ENCODE data around the gene TFAP2D.

Gene TFAP2D

DNA sequence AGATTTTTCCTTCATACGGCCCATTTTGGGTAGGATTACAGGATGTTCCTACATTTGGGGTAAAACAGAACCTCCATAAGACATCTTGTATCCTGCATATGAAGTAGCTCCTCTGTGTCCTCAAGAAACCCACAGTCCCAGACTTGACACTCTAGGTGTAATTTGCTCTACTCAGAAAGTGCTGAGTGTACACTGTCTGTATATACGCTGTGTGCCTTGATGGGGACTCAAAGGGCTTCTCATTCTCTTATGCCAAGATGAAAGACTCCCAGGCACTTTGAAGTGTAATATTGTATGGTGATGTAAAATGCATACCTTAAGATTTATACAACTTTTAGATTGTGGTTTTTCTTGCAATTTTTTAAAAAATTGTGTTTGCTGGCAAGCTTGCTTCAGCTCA, 5.2 kb downstream of the TFAP2D start:
- in situ Hi-C loops (cut with MboI; ENCODE audit: low sequenced_read_pairs), result no loop called here

DNA sequence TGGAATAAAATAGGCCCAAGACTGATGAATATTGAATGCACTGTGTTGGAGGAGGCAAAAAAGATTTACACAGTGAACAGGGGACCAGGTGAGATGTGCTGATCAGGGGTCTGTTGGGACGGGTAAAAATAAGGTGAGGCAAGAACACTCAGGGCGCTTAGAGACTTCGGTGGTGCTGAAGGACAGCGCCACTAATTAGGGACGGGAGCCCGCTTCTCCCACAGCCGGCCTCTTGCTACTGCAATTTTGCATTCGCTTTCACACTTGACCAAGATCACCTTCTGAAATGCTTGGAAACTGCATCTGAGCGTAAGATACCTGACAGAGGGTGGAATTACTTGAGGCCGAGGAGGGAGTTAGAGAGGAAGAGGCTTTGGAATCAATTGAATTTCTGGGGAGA, 7.3 kb downstream of the TFAP2D start:
- in situ Hi-C loops (cut with MboI; ENCODE audit: low sequenced_read_pairs), result no loop called here

DNA sequence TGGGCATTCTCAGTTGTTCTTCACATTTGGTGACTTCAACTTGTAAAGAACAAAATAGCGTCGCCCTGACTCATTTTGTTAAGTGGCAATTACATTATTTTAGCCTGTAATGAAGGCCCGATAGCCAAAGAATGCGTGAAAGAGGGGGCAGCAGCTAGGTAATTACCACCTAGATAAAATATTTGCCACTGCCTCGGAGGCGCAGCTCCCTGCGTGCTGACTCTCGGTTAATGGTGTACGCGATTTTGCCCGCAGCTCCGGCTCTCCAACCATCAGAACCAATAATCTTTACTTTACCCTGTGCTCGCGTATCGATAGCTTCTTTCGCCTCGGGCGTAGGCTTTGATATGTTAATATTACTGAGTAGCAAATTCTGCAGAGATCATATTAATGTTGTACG, 8.7 kb downstream of the TFAP2D start:
- in situ Hi-C loops (cut with MboI; ENCODE audit: low sequenced_read_pairs), result no loop called here

GRCh38 chr6:50722829-50723554, 9.7 kb downstream of the TFAP2D start:
- in situ Hi-C loops (cut with MboI; ENCODE audit: low sequenced_read_pairs), result no loop called here

GRCh38 chr6:50724381-50725124, 11.2 kb downstream of the TFAP2D start:
- in situ Hi-C loops (cut with MboI; ENCODE audit: low sequenced_read_pairs), result no loop called here

DNA sequence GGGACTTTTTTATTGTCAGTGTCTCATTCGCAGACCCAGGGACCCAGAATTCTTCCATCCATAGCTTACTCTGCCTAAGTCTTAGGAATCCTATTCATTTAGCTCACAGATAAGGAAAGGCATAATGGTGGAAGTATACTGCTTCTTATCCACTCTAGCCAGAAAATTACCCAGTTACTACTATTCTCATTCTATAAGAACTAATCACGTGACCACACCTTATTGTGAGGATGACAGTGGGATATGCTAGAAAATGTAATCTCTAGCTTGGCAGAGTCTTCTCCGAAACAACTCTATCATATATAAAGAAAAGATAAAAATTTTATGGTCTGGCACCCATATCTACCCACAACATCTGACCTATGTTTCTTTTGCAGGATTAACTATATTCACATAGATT, 21.2 kb downstream of the TFAP2D start:
- in situ Hi-C loops (cut with MboI; ENCODE audit: low sequenced_read_pairs), result no loop called here

DNA sequence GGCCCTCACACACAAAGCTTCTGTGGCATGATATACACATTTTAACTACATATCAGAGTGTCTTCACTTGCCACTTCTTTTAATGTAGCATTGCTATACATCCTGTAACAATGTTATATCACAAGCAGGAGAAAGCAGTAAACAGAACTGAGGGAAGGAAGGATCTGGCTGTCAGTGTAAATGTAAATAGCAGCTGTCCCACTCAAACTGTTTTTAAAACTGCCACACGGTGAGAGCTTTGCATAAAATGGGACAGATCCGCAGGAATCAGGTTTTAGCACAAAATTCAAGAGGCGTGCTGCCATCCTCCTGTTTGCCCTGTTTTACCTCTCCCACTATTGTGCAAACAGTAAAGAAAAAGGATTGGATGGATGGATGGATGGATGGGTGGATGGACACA, 28.8 kb downstream of the TFAP2D start:
- in situ Hi-C loops (cut with MboI; ENCODE audit: low sequenced_read_pairs), result no loop called here

- in situ Hi-C loops (cut with MboI; ENCODE audit: low sequenced_read_pairs), result no loop called here
Observed at GRCh38 chr6:50744976-50745375, 31.6 kb downstream of the TFAP2D start.

DNA sequence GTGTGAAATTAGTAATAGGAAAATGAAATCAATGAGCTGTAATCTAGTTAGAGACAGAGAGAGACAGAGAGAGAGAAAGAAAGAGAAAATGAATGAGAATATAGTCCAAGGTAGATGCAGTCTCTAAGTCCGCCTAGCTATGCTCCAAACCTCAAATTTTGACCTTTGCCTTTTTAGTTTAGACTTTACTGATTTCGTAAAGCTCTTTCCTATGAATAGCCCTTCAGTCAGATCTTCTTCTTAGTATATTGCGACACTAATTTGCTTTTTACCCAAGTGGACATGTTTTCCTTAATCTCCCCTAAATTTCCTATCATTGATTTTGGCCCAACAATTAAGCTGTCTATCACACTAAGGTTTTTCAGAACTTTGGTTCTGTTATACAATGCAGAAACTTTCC, 49.5 kb downstream of the TFAP2D start:
- in situ Hi-C loops (cut with MboI; ENCODE audit: low sequenced_read_pairs), result no loop called here

DNA sequence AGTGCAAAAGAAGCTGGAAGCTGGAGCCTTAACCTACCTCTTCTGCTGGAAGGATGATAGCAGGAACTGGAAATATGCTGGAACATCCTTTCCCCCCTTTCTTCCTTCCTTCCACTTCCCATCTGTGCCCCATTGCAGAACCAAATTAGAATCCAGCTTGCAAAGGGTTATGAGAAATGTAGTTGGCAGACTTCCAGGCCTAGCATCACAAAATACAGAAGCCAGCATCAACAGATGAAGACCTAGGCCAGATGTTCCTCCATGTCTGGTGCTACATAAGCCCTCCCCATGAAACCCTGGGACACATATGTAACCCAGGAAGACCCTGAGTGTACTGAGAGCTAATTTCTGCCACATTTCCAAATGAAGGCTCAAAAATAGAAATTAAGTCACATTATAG, 65.4 kb downstream of the TFAP2D start:
- in situ Hi-C loops (cut with MboI; ENCODE audit: low sequenced_read_pairs), result no loop called here

DNA sequence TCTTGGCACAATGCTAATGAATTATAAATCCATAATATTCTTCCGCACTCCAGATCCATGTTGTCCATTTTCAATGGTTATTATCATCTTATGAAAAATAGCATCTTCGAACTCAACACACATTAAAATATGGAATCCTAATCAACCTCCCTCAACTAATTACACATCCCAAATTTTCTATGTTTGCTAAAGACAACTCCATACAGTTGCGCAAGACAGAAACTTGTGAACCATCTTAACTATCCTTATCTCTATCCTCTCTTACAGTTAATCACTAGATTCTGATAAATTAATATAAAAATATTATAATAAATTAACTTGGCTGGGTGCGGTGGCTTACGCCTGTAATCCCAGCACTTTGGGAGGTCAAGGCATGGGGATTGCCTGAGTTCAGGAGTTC, 67.1 kb downstream of the TFAP2D start:
- in situ Hi-C loops (cut with MboI; ENCODE audit: low sequenced_read_pairs), result no loop called here

DNA sequence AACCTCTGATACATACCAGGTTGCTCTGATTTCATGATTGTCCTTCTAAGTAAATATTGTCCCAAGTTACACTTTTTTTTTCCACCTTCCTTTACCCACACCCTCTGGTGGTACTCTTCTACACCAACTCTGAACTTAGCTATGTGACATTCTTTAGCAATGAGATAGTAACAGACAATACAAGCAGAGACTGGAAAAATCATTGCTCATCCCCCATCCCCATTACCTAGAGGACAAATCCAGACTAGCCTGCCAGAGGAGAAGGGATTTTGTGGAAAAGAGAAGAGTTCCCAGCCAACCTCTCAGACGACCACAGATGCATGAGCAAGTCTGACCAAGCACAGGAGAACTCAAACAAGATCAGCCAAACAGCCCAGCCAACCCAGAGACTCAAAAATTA, 72.6 kb downstream of the TFAP2D start:
- in situ Hi-C loops (cut with MboI; ENCODE audit: low sequenced_read_pairs), result no loop called here

DNA sequence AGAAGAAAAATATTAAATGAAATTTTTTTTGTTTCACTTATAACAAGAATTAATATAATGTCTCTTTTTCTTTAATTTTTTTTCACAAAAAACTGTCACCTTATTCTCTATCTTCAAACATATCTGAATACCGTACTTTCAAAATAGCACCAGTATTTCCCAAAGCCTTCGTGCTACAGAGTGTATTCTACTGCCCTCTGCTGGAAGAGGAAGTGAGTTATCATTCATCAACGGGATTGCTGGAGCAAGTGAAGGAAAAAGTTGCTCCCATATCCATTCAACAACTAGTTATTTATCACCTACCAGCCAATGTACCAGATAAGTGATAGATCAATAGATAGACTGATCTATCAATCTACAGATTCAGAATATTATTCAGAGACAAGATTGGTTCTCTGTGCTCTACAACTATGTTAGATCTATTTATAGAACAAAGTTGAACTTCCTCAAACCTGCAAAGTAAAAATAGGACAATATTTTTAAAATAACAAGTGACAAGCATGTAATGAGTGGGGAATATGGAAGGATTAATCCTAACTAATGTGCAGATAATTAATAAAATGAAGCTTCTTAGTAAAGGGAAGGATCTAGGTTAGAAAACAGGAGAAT, 78.7 kb downstream of the TFAP2D start:
- in situ Hi-C loops (cut with MboI; ENCODE audit: low sequenced_read_pairs), result no loop called here

- in situ Hi-C loops (cut with MboI; ENCODE audit: low sequenced_read_pairs), result no loop called here
Observed at GRCh38 chr6:50792771-50793170, 79.4 kb downstream of the TFAP2D start.

GRCh38 chr6:50795574-50795973, 82.2 kb downstream of the TFAP2D start:
- in situ Hi-C loops (cut with MboI; ENCODE audit: low sequenced_read_pairs), result no loop called here

- in situ Hi-C loops (cut with MboI; ENCODE audit: low sequenced_read_pairs), result no loop called here
Observed at GRCh38 chr6:50804283-50804682, 91.0 kb downstream of the TFAP2D start.

- in situ Hi-C loops (cut with MboI; ENCODE audit: low sequenced_read_pairs), result no loop called here
Observed at GRCh38 chr6:50807035-50807434, 93.7 kb downstream of the TFAP2D start.

DNA sequence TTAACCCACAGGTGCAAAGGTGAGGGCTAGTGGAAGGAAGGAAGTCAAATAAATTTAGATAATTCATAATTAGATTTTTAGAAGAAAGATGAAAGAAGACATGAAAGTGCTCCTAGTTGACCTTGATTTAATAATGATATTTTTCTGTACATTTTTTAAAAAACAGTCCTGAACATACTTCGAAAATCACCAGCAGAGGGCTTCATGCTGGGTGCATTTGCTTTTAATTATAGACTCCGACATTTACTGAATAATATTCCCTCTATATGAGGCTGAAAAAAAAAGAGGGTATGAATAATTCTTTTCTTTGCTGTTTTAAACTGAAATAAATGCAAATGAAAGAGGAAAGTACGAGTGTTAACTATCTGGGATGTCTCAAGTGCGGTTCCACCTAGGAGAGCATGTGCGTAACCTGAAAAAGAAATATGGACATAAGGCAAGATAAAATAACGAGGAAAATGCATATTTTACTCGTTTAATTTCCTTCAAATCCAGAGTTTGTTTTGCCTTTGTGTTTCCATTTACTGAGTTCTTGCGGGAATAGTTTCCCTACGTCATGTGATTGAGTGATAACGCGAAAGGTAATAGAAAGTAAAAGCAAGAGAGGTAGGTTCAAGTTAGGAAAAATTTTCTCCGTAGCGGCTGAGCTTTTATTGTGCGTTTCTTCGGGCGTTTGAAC, 102.2 kb downstream of the TFAP2D start:
- in situ Hi-C loops (cut with MboI; ENCODE audit: low sequenced_read_pairs), result no loop called here

GRCh38 chr6:50816115-50816675, 102.9 kb downstream of the TFAP2D start:
- in situ Hi-C loops (cut with MboI; ENCODE audit: low sequenced_read_pairs), result no loop called here

DNA sequence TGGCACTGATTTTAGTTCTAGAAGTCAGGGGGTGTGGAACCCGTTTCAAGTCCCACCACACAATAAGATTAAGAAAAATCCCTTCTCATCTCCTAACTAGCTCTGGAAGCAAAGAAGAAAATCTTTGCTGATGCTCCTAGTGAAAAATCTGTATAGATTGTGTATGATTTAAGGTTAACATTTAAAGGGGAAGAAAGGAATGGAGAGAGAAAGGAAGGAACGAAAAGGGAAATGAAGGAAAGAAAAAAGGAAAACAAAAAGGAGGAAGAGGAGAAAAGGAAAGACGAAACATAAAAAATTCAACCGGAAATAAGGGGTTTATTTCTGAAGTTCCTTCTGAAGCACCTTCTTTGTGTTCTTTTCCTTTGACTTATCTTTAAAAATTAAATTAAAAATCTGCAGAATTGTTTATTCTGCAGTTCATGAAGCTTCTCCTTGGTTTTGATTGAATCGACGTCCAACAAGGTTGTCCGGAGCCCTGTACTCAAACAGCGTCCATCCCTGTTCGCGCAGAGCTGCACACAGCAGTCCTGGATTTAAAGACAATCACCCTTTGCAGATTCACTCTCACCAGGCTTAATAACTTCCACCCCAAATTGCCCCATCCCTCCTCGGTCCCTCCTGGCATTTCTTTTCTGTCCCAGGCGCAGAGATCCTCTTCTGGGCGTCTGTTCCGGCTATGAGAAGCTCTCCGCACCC, 103.8 kb downstream of the TFAP2D start:
- in situ Hi-C loops (cut with MboI; ENCODE audit: low sequenced_read_pairs), result no loop called here

GRCh38 chr6:50817646-50817950, 104.3 kb downstream of the TFAP2D start:
- in situ Hi-C loops (cut with MboI; ENCODE audit: low sequenced_read_pairs), result no loop called here
